Pancreas (tissue), 10 donors: Measurements from ENCODE around the gene KREMEN1. TPM values are rescaled to one million over a fixed set of nuclear protein-coding genes. Genes with fewer than 3 reads are reported as not detected.
A peak's percentile ranks its signal among the peaks of the same experiment; 100 is the strongest.

Source experiments
- ATAC-seq, 4 donors: fragments of 200-7000 bp; cut with Tn5 transposase; one replicate each; pipeline versions ENCODE4 v1.8.0 to v1.9.1; 2020; ENCODE audit warnings: mild to moderate bottlenecking in 4 of 4, moderate library complexity in 4 of 4
- DNase-seq, 6 donors: peaks; one replicate each; pipeline ENCODE4 v3.0.0-alpha.2; 2020
- FAIRE-seq: peaks from 2 replicates; lab custom pipeline; 2012; peaks lifted over from hg19 to GRCh38; lab: Jason Lieb, UNC
- H3K27ac ChIP-seq, 4 donors: fragments of 200-600 bp; sonication (generic); 1 replicate in 3 of 4; 2 replicates in 1 of 4; pipeline versions ENCODE4 v1.5.0 to v1.8.0; 2020
- H3K27me3 ChIP-seq, 4 donors: fragments of 200-600 bp; one replicate each; pipeline ENCODE4 v1.8.0; 2021
- H3K36me3 ChIP-seq, 3 donors: fragments of 200-600 bp; sonication (generic) in 1 of 3; one replicate each; pipeline versions ENCODE4 v1.5.0 to v1.8.0; 2020 to 2021
- H3K4me1 ChIP-seq, 3 donors: fragments of 200-600 bp; one replicate each; pipeline ENCODE4 v1.8.0; 2021
- H3K4me3 ChIP-seq, 4 donors: fragments of 200-600 bp; sonication (generic) in 2 of 4; one replicate each; pipeline versions ENCODE4 v1.5.0 to v1.8.0; 2020 to 2021
- H3K9me3 ChIP-seq, 4 donors: fragments of 200-600 bp; one replicate each; pipeline ENCODE4 v1.8.0; 2021
- CTCF ChIP-seq, 4 donors: fragments of 200-600 bp; sonication (generic) in 3 of 4; IDR thresholded peaks; one replicate each; pipeline versions ENCODE4 v1.5.0 to v1.8.0; 2021; ENCODE audit warnings: antibody characterized with exemption in 4 of 4
- WGBS, 2 donors: extraction: QIAGEN DNeasy Blood & Tissue Kit; methylation state at CpG; one replicate each; pipeline ENCODE4 v1.1.7; 2013; 5-methylcytosine and 5-hydroxymethylcytosine counted together
- intact Hi-C, 3 donors: fragments of 100-400 bp; cut with DNase I; formaldehyde crosslinking; loops; one replicate each; pipeline versions ENCODE4 v1.11.1 to v1.14.2; 2022
- polyA plus RNA-seq, 2 donors: library from polyadenylated mRNA; stranded (reverse); fragments of 200-250 nt; gene quantifications; one replicate each; pipeline ENCODE4 v1.2.3, GENCODE V29; 2013
- total RNA-seq, 6 donors: library from RNA; stranded (reverse); fragmentation: NEBNext Ultra II Directional in 4 of 6; extraction: Animal tissue kit (Norgen Biotek cat#: 25700) in 4 of 6; gene quantifications; one replicate each; pipeline versions ENCODE4 v1.2.1 to v1.2.4, GENCODE V29; 2021 to 2023
- donor health status: healthy with polysubstance abuse.
- donor health status: DM: no; HTN: no; CAD: no; lungs with moderate emphysema.
- donor health status: DM: no; HTN: no; CAD: no.
- donor health status: control.
- donor health status: control.
- donor health status: Bipolar disorder and iron deficiency.
- donor health status: DM: yes; HTN: yes; CAD: no.
- donor health status: DM: no; HTN: no; CAD: no.
- donor health status: DM: no; HTN: no; CAD: no.
- donor health status: DM: yes; HTN: yes; CAD: no.

The KREMEN1 gene
- total and polyA plus RNA-seq, 8 donors = 3.3 to 8.7 (median 4.5) TPM

- Histone ChIP-seq H3K36me3 (no peaks in the 10 kb centered on the region), H3K27ac (no peak overlapping the region), H3K27me3 (no peaks in the 10 kb centered on the region), H3K9me3 (no peaks in the 10 kb centered on the region), H3K4me3 (no peak overlapping the region), H3K4me1 (peaks cover 3 to 18% (median 10%) of the 10 kb centered on the region in 3 donors)
- DNase-seq (peak in 1 of 6 donors; percentile 42), FAIRE-seq (no peak), ATAC-seq (no peak)
- no peak for TF ChIP-seq CTCF (IDR thresholded peaks at IDR 0.05)
- WGBS, 2 donors = 95% methylated on average over 14 of the region's 14 CpGs
- intact Hi-C loops = no loop called here
Measured at GRCh38 chr22:29215012-29215860, 142.4 kb downstream of the KREMEN1 start.

- H3K27me3 ChIP-seq = no peaks in the 10 kb centered on the region
- no peak for TF ChIP-seq CTCF (IDR thresholded peaks at IDR 0.05)
- no peaks in the 10 kb centered on the region for H3K36me3 ChIP-seq
- H3K27ac ChIP-seq = peak overlapping the region in 3 of 4 donors; percentile 51 to 69 (median 52)
- no peak overlapping the region for H3K4me3 ChIP-seq
- no peaks in the 10 kb centered on the region for H3K9me3 ChIP-seq
- intact Hi-C loops = no loop called here
- ATAC-seq (no peak), DNase-seq (no peak), FAIRE-seq (no peak)
- 85 to 87% methylated on average over 14 of the region's 14 CpGs for WGBS, 2 donors
- H3K4me1 ChIP-seq = peaks cover 7 to 23% (median 15%) of the 10 kb centered on the region in 3 donors
Measured at GRCh38 chr22:29216011-29216872, 143.4 kb downstream of the KREMEN1 start.

- Histone ChIP-seq H3K27me3 (no peaks in the 10 kb centered on the region), H3K4me3 (no peak overlapping the region), H3K36me3 (no peaks in the 10 kb centered on the region), H3K27ac (peak overlapping the region; percentile 13 to 69 (median 52)), H3K4me1 (peaks cover 7 to 23% (median 15%) of the 10 kb centered on the region in 3 donors), H3K9me3 (no peaks in the 10 kb centered on the region)
- TF ChIP-seq CTCF (IDR thresholded peaks at IDR 0.05) = no peak
- DNase-seq = peak; percentile 68 to 90 (median 78)
- peak; percentile 76 to 89 (median 86) for ATAC-seq
- intact Hi-C loops = no loop called here
- WGBS, 2 donors = 43 to 51% methylated on average over 13 to 14 of the region's 14 CpGs
- no peak for FAIRE-seq
Measured at GRCh38 chr22:29216873-29217666, 144.2 kb downstream of the KREMEN1 start.

Other genes with a start within 250 kb of the KREMEN1 start
- gene ZNRF3, start 189.5 kb upstream of the KREMEN1 start, total RNA-seq = 1 to 10 TPM; 3.0 to 6.8 (median 4.9) TPM
- 1 to 10 TPM; 2.4 to 3.1 TPM for gene ZNRF3, start 189.5 kb upstream of the KREMEN1 start, polyA plus RNA-seq
- not detected for gene C22orf31, start 11.2 kb upstream of the KREMEN1 start, total RNA-seq
- under 1 TPM in 1 of 2 donors, not detected in 1; 0.16 TPM for gene C22orf31, start 11.2 kb upstream of the KREMEN1 start, polyA plus RNA-seq
- 10 to 100 TPM in 2 of 6 donors, 1 to 10 TPM in 4; 6.2 to 10.6 (median 8.3) TPM for gene EMID1, start 132.9 kb downstream of the KREMEN1 start, total RNA-seq
- 10 to 100 TPM; 11.7 to 16.8 TPM for gene EMID1, start 132.9 kb downstream of the KREMEN1 start, polyA plus RNA-seq
- gene RHBDD3, start 194.9 kb downstream of the KREMEN1 start, total RNA-seq = 10 to 100 TPM in 2 of 6 donors, 1 to 10 TPM in 4; 5.4 to 13.2 (median 9.0) TPM
- 10 to 100 TPM; 36.2 to 38.2 TPM for gene RHBDD3, start 194.9 kb downstream of the KREMEN1 start, polyA plus RNA-seq
- gene EWSR1, start 195.2 kb downstream of the KREMEN1 start, total RNA-seq = 100 to 1,000 TPM in 3 of 6 donors, 10 to 100 TPM in 3; 49.2 to 104 (median 87.5) TPM
- 100 to 1,000 TPM; 136 to 257 TPM for gene EWSR1, start 195.2 kb downstream of the KREMEN1 start, polyA plus RNA-seq
- 10 to 100 TPM in 1 of 6 donors, 1 to 10 TPM in 5; 5.2 to 10.7 (median 7.8) TPM for gene GAS2L1, start 233.6 kb downstream of the KREMEN1 start, total RNA-seq
- gene GAS2L1, start 233.6 kb downstream of the KREMEN1 start, polyA plus RNA-seq = 10 to 100 TPM; 11.7 to 13.6 TPM
- under 1 TPM; 0.24 to 0.61 (median 0.50) TPM for gene RASL10A, start 242.7 kb downstream of the KREMEN1 start, total RNA-seq
- gene RASL10A, start 242.7 kb downstream of the KREMEN1 start, polyA plus RNA-seq = 1 to 10 TPM; 3.7 to 4.4 TPM